Omental fat pad (tissue), 4 donors: ENCODE data around the gene GCSH. TPM values are rescaled to one million over a fixed set of nuclear protein-coding genes. Genes with fewer than 3 reads are reported as not detected.

ENCODE experiments used
- ATAC-seq: fragments of 150-250 bp; one replicate; pipeline ENCODE4 v1.9.1; 2016; ENCODE audit warnings: mild to moderate bottlenecking, moderate library complexity; ENCODE audit not compliant: low FRiP score
- DNase-seq: peaks from one replicate; pipeline ENCODE4 v3.0.0-alpha.2; 2019; ENCODE audit warnings: low spot score
- CTCF ChIP-seq, 3 donors: fragments of 450-650 bp; IDR thresholded peaks; one replicate each; pipeline ENCODE4 v1.5.1; 2016 to 2017; ENCODE audit warnings: antibody characterized with exemption in 3 of 3, mild to moderate bottlenecking in 3 of 3, moderate library complexity in 2 of 3
- total RNA-seq, 4 donors: library from RNA; depleted of rRNA; stranded (reverse); fragments of >200 nt; gene quantifications; one replicate each; pipeline ENCODE4 v1.1.0, GENCODE V29; 2016

GCSH gene
- total RNA-seq, 4 donors from 2014 or later = 19.2 to 39.7 (median 21.0) TPM

GRCh38 chr16:81101702-81102101, 5.5 kb upstream of the GCSH start:
- no peak for ATAC-seq
- no peak for TF ChIP-seq CTCF (IDR thresholded peaks at IDR 0.05)
- no peak for DNase-seq

GRCh38 chr16:81099958-81100357, 3.8 kb upstream of the GCSH start:
- ATAC-seq = no peak
- no peak for DNase-seq
- no peak for TF ChIP-seq CTCF (IDR thresholded peaks at IDR 0.05)

GRCh38 chr16:81097230-81097629, 1.0 kb upstream of the GCSH start:
- DNase-seq = no peak
- no peak for ATAC-seq
- TF ChIP-seq CTCF (IDR thresholded peaks at IDR 0.05) = no peak

- DNase-seq (no peak), ATAC-seq (no peak)
- TF ChIP-seq CTCF (IDR thresholded peaks at IDR 0.05) = no peak
Observed at GRCh38 chr16:81096715-81097208, 567 bp upstream of the GCSH start.

GRCh38 chr16:81095653-81095952, 592 bp downstream of the GCSH start:
- ATAC-seq (peak; percentile 25), DNase-seq (no peak)
- TF ChIP-seq CTCF (IDR thresholded peaks at IDR 0.05) = no peak

- ATAC-seq = no peak
- TF ChIP-seq CTCF (IDR thresholded peaks at IDR 0.05) = no peak
- DNase-seq = no peak
Observed at GRCh38 chr16:81094771-81095251, 1.4 kb downstream of the GCSH start.

GRCh38 chr16:81088836-81089235, 7.4 kb downstream of the GCSH start:
- DNase-seq (no peak), ATAC-seq (no peak)
- TF ChIP-seq CTCF (IDR thresholded peaks at IDR 0.05) = no peak
